Measurements from ENCODE around the gene EXT2.

The EXT2 gene

GRCh38 chr11:44066732-44067141, 28.7 kb upstream of the EXT2 start:
- Histone ChIP-seq H3K27ac (no peak overlapping the region), H3K4me3 (ENCODE audit: low read depth, low read length) (no peak overlapping the region), H3K36me3 (no peaks in the 10 kb centered on the region), H3K27me3 (ENCODE audit: insufficient read depth, low read depth, severe bottlenecking) (no peaks in the 10 kb centered on the region), H3K9me3 (ENCODE audit: severe bottlenecking) (no peaks in the 10 kb centered on the region)
- DNase-seq: no peak
- TF ChIP-seq CTCF (IDR thresholded peaks at IDR 0.05; ENCODE audit: low read depth, low read length): no peak

GRCh38 chr11:44067266-44067665, 28.2 kb upstream of the EXT2 start:
- Histone ChIP-seq H3K4me3 (ENCODE audit: low read depth, low read length) (no peak overlapping the region), H3K9me3 (ENCODE audit: severe bottlenecking) (no peaks in the 10 kb centered on the region), H3K27me3 (ENCODE audit: insufficient read depth, low read depth, severe bottlenecking) (no peaks in the 10 kb centered on the region), H3K27ac (no peak overlapping the region), H3K36me3 (no peaks in the 10 kb centered on the region)
- no peak for DNase-seq
- TF ChIP-seq CTCF (IDR thresholded peaks at IDR 0.05; ENCODE audit: low read depth, low read length): no peak

GRCh38 chr11:44068180-44068579, 27.3 kb upstream of the EXT2 start:
- Histone ChIP-seq H3K27ac (no peak overlapping the region), H3K9me3 (ENCODE audit: severe bottlenecking) (no peaks in the 10 kb centered on the region), H3K4me3 (ENCODE audit: low read depth, low read length) (no peak overlapping the region), H3K36me3 (no peaks in the 10 kb centered on the region), H3K27me3 (ENCODE audit: insufficient read depth, low read depth, severe bottlenecking) (no peaks in the 10 kb centered on the region)
- TF ChIP-seq CTCF (IDR thresholded peaks at IDR 0.05; ENCODE audit: low read depth, low read length): no peak
- no peak for DNase-seq

- H3K4me3 ChIP-seq (ENCODE audit: low read depth, low read length): no peak overlapping the region
- no peak for DNase-seq
- H3K9me3 ChIP-seq (ENCODE audit: severe bottlenecking): no peaks in the 10 kb centered on the region
- no peak overlapping the region for H3K27ac ChIP-seq
- peak; percentile 26; the same call in 1 of the 2 replicates for TF ChIP-seq CTCF (IDR thresholded peaks at IDR 0.05; ENCODE audit: low read depth, low read length)
- no peaks in the 10 kb centered on the region for H3K27me3 ChIP-seq (ENCODE audit: insufficient read depth, low read depth, severe bottlenecking)
- H3K36me3 ChIP-seq: no peaks in the 10 kb centered on the region
These were observed 24.3 kb upstream of the EXT2 start for GRCh38 chr11:44071157-44071556.

GRCh38 chr11:44072757-44073658, 22.5 kb upstream of the EXT2 start:
- Histone ChIP-seq H3K36me3 (no peaks in the 10 kb centered on the region), H3K4me3 (ENCODE audit: low read depth, low read length) (no peak overlapping the region), H3K9me3 (ENCODE audit: severe bottlenecking) (no peaks in the 10 kb centered on the region), H3K27me3 (ENCODE audit: insufficient read depth, low read depth, severe bottlenecking) (no peaks in the 10 kb centered on the region), H3K27ac (no peak overlapping the region)
- DNase-seq: no peak
- TF ChIP-seq CTCF (IDR thresholded peaks at IDR 0.05; ENCODE audit: low read depth, low read length): no peak

Data from WERI-Rb-1 (cell line).